Measurements from ENCODE around the gene GAS7.

The GAS7 gene

DNA sequence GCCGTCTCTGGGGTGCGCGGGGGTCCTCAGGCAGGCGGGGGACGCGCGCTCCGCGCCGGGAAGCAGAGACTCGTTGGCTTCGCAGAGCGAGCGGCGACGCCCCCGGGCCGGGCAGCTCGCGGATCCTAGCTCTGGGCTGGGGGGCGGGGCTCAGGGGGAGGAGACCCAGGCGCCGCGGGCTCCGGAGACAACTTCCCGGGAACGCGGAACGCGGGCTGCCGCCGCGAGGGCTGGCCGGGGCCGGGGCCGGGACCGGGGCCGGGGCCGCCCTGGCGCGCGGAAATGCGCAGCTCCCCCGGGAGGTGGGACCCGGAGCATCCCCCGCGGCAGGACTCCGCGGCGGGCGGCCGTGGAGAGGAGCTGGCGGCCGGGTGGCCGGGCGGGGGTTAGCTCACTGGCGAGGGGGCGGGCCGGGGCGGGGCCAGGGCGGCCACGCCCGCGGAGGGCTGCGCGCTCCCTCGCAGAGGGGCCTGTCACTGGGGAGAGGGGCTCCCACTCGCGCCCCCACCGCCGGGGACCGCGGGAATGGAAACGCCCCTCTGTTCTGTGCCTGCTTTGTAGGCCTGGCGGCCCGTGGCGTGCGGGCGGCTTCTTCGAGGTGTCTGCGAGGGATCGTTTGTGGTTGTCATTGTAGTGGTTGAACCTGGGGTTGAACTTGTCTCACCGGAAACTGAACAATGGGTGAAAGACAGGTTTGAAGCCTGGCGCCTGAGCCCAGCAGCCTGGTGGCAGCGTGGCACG, at the start of gene GAS7:
Gene GAS7 (minus strand): TSS at position 98 of the 741 bp plus-strand sequence.
- no peak for DNase-seq

DNA sequence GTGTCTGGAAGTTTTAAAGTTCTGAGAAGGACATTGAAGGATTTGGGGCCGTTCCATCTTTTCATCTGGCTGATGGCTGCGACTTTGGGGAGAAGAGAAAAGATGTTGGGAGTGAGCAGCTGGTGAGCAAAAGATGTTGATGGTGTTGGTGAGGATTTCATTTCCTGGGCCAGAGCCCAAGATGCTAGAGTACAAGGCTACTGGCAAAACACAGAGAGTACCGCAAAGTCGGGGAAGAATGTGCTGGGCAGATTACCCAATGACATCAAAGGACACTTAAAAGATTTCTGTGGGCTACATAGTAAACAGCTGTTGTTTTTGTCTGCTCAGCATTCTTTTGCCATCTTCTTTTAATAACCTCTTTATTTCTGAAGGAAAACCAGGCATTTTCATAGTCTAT, 49.4 kb upstream of the GAS7 start:
- DNase-seq: no peak

DNA sequence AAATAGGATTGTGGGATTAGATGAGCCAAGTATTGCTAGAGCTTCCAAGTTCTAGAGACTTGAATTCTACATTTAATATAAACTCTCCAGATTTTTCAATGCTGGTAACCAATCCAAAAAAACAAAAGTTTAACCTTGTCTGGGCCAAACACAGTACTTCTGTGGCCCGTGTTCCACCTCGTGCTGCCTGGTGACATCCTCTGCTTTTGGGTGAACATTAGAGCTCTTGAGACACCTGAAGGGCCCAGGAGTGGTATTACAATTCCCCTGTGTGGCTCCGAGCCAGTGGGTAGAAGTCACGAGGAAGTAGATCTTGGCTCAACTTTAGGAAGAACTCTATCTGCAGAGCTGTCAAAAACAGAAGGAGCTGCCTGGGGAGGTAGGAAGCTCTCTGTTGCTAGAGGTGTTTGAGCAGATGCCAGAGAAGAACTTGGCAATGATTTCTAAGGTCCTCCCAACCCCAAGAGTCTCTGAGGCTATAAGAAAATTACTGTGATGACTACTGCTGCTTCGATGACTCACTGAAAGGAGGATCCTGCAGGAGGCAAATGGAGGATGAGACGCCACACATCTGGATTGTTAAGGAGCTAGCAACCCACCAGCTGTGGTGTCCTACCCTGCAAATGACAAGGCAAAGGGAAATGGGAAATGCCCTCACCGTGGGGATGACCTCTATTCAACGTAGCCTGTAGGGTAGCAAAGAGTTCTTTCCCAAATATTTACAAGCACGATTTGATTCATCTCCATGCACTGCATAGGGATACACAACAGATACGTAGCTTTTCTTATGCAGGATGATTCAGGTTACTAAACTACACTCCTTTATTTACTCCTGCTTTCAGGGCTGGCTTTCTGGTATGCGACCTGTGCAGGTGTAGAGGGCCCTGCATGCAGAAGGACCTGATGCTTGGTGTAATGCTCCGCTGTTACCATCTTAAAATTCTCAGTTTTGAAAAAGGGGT, 45.8 kb upstream of the GAS7 start:
- no peak for DNase-seq

DNA sequence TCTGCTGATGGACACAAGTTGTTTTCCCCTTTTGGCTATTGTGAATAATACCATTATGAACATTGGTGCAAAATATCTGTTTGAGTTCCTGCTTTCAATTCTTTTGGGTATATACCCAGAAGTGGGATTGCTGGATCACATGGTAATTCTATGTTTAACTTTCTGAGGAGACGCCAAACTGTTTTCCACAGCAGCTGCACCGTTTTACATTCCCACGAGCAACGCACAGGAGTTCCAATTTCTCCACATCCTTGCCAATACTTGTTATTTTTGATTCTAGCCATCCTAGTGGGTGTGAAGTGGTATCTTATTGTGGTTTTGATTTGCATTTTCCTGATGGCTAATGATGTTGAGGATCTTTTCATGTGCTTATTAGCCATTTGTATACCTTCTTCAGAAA, 43.4 kb upstream of the GAS7 start:
- DNase-seq: no peak

DNA sequence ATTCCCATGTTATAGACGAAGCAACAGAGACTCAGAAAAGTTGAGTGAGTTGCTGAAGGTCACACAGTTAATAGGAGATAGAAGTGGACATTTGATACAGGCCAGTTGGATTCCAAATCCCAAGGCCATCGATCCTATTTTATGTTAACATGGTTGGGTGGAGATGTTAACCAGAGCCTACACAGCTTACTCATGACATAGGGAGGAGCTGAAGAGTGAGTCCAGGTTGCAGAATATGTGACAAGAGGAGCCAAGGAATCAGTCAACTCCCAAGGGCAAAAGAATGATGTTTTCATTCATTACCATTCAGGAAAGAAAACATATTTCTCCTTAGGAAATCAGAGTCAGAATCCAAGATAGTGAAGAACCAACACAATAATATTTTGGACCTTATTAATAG, 40.3 kb upstream of the GAS7 start:
- no peak for DNase-seq

DNA sequence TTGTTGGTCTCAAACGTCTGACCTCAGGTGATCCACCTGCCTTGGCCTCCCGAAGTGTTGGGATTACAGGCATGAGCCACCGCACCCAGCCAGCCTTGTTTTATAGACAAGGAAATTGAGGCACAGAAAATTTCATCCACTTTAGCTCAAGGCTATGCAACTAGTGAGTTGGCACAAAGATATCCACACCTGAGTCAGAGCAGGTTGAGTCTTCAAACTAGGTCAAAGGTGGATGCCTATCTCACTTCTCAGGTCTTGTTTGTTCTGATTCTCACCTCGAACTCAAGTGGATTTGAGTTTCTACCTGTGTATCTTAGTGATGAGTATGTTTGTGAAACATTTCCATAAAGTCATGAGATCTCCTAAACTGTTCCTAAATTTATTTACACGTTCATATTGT, 35.6 kb upstream of the GAS7 start:
- DNase-seq: no peak

DNA sequence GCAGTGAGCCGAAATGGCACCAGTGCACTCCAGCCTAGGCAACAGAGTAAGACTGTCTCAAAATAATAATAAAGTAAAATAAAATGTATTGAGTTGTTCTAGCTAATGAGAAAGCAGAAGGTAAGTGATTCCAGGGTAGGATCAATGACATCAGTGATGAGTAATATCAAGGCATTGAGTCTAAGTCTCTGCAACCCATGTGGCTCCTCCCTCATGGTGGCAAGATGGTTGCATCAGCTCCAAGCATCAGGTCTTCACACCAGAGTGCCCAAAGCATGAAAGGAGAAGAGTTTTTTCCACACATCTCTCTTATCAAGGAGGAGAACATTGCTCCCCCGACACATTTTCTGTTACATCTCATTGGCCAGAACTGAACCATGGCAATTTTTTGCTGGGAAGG, 34.8 kb upstream of the GAS7 start:
- DNase-seq: no peak

DNA sequence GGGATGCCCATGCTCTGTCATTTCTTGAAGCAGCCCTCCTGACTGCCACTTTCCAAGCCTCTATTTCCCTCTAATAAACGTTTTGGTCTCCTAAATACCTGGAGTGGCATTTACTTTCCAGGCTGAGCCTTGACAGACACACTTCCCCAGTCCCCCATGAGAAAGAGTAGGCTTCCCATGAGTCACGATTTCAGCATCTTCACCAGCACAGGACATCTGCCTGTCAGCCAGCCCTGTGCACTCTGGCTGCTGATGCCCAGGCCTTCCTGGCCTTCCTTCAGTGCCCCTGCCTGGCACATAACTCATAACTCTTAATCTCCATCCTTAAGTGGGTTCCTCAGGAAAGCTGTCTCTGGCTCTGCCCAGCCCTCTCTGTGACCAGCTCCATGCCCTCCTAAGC, 30.8 kb upstream of the GAS7 start:
- no peak for DNase-seq

DNA sequence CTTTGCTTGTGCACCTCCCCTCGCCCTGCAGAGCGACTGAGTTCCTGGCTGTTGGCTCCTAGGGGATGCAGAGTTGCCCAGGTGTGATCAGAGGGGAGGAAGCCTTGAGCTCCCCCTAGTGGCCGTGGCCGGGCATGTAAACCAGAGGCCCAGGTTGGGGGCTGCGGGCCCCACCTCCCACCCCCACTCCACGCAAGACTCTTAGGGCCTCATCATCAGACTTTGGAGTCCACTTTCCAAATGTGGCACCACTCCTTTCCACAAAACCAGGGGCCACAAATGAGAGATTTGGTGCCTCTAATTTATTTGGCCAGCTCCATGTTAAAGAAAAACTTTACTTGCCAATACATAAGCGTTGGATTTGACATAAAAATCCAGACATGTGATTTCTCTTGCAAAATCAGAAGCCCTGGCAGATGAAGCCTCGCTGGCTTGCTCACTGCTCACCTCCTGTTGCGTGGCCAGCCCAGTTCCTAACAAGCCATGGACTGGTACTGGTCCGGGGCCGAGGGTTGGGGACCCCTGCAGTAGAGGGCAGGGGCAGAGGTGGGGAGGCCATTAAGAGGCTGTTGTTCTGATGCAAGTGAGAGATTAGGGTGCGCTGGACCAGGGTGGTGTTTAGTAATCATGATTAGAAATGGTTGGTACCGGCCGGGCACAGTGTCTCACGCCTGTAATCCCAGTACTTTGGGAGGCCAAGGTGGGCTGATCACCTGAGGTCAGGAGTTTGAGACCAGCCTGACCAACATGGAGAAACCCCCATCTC, 28.7 kb upstream of the GAS7 start:
- no peak for DNase-seq

DNA sequence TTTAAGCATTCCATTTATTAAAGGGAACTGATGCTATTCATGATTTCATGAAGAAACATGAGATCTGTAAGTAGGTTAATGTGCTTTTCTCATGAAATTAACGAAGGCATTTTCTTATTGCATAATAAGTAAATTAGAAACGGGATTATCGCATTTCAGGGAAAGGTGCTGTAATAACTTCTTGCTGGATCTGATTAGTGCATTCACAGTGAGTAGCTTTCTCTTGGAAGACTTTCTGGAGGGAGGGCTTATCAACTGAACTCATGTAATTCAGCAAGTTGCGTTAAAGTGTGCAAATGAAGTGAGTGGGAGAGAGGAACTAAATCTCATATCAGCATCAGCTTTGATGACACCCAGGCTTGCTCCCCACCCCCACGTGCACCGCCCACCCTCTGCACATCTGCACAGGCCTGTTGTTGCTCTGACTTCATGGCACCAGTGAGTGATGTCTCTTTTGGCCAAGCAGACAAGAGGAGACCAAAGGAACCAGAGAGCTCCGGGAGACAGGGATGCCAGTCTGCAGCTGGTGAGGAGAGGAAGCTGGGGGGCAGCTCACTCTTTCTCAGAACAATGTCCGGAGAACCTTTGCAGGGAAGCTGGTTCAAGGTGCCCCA, 26.3 kb upstream of the GAS7 start:
- no peak for DNase-seq

DNA sequence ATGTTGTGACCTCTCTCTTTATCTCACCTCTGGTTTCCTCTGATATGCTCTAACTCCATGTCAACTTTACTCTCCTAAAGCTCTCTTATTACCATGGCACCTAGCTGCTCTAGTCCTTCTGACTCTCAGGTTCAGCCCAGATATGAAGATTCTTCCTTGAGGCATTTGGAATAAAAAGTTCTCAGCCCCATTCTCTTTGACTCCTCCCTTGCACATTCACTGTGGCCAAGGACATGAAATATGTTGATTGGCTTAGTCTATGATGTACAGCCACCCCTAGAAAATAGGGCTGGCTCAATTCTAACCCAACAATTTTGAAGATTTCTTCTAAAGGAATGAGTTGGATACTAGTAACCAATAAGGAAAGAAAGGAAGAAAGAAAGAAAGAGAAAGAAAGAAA, 20.8 kb upstream of the GAS7 start:
- DNase-seq: no peak

DNA sequence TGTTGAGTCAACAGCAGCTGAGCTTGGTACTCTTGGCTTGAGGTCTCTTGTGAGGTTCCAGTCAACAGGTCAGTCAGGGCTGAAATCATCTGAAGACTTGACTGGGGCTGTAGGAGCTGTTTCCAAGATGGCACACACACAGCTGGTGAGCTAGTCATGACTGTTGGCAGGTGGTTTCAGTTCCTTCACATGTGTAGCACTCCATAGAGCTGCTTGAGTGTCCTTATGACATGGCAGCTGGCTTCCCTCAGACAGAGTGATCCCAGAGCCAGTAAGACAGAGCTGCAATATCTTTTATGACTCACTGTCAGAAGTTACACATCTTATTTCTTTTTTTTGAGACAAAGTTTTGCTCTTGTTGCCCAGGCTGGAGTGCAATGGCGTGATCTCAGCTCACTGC, 19.5 kb upstream of the GAS7 start:
- DNase-seq: no peak

DNA sequence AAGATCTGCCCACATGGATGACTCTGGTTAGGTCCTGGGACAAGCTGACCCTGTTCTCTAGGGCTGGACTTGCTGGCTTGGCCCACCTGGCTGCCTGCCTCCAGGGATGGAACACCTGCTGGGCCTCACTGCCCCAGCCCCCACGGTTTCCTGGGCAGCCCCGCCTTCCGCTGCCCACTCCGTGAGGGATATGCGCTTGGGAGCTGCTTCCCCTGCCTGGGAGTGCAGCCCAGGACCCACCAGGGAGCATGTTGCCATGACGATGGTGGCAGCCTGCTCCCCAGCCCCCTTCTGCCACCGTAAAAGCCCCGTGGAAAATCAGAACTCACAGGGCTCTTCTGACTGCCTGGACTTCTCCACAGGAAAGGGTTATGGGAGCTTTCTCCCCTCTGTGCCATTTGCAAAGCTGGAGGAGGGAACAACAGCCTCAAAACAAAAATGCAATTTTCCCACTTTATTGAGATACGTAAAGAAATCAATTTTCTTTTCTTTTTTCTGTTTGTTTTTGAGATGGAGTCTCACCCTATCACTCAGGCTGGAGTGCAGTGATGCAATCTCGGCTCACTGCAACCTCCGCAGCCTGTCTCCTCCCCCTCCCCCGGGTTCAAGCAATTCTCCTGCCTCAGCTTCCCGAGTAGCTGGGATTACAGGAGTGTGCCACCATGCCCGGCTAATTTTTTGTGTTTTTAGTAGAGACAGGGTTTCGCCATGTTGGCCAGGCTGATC, 18.0 kb upstream of the GAS7 start:
- no peak for DNase-seq

DNA sequence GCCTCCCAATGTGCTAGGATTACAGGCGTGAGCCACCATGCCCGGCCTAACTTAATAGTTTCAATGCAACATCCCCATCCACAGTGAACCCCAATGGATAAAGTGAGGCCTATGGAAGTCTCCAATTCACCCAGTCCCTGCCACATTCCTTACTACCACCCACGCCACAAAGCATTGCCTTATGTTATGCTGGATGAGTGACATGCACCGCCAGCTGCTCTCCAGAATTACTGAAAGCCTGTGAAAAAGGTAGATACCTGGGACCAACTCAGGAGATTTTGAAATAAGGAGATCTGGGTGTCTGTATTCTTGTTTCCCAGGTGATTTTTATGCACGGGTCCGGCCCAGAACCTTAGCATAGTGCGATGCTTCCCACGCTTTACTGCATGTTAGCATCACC, 16.9 kb upstream of the GAS7 start:
- DNase-seq: no peak

DNA sequence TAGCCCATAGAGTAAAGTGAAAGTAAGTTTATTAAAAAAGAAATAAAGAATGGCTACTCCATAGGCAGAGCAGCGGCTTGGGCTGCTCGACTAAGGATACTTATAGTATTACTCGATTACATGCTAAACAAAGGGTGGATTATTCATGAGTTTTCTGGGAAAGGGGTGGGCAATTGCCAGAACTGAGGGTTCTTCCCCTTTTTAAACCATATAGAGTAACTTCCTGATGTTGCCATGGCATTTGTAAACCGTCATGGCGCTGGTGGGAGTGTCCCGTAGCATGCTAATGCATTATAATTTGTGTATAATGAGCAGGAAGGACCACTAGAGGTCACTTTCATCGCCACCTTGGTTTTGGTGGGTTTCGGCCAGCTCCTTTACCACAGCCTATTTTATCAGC, 13.3 kb upstream of the GAS7 start:
- DNase-seq: no peak

DNA sequence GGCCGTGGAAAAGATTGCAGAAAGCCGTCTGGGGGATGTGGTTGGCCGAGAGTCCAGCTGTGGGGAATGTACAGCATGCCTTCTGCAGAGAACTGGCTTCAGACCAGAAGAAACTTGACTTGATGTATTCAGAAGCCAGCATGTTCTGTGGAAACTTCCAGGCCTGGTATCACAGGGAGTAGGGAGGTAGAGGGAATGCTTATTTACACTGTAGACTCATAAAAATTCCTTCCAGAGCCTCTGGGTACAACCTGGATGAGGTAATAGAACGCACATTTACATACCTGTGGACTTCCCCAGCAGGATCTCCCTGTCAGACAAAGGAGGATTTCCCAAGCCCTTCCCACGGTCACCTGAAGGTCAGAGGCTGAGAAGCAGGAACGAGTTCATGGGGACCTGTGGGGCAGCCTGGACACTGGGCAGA, 11.8 kb upstream of the GAS7 start:
- no peak for DNase-seq

DNA sequence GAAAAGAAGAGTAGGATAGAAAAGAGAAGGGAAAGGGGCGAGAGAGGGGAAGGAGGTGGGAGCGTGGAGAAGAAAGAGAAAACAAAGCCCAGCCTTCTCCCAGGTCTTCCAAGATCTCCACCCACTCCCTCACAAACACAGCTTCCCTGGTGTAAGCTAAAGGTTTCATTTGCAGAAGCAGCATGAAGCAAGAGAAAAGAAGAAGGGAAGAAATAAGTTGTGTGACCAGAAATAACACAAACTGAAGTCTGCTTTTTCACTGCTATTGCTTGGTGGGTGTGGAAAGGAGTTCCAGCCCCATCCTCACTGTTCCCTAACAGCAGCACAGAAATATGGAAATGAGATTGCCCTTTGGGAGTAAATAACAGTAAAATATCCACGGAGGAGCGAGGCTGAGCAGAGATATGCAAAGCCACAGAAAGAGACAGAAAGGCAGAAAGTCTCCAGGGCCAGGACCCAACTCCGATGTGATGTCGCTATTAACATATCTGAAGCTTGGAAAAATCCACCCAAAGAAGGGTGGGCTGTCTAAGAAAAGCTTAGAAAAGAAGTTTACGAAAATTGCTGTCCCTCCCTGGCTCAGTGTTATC, 10.3 kb upstream of the GAS7 start:
- DNase-seq: no peak

DNA sequence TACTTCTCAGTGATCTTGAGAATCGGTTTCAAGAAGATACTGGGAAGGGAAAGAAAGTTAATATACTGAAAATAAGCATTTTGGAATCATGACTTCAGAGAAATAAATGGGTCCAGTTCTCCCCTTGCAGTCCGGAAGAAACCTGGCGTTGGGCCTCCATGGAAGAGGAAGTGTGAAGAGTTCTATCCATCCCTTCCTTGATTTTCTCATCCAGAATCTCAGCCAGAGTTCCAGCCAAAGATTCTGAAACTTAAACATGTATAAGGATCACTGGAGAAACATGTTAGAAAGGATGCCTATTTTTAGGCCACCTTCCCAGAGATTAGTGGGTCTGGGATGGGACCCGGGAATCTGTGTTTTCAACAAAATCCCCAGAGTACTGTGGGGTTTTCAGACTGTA, 8.7 kb upstream of the GAS7 start:
- no peak for DNase-seq

DNA sequence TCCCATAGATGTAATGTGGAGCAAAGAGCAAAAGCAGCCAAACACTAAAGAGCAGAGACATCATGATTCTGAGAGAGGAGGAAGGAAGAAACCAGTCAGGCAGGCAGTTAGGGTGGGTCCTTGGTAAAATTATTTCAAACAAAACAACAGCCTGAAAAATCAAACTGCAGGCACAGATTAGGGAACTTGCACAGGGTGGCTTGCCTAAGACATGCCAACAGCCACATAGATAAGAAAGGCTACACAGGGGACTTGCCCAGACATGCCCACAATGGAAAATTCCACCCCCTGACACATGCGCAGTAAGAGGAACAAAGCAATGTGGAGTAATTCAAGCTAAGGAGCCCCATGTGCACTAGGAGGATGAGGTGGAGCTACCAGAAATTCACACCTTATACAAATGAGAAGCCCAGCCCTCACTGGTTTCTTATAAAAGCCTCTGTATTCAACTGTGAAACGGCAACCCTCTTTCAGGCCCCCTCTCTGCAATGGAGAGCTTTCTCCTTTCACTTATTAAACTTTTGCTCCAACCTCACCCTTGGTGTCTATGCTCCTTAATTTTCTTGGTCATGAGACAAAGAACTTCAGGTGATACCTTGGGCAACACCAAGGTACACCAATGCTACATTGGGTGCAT, 7.3 kb upstream of the GAS7 start:
- DNase-seq: no peak

DNA sequence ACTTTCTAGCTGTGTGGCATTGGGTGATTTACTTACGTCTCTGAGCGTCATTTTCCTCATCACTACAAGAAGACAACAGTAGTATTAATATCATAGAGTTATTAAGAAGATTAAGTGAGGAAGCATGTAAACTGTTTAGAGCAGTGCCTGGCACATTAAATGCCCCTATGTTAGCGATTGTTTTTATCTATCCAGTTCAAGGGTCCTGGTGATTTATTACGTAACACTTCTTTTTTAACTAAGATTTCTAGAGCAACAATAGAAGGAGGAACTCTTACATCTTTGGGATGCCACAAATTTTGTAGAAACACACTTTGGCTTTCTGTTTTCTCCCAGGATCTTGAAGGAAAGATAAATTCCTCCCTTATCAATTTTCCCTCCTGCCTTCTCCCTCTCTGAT, 3.3 kb upstream of the GAS7 start:
- DNase-seq: no peak

DNA sequence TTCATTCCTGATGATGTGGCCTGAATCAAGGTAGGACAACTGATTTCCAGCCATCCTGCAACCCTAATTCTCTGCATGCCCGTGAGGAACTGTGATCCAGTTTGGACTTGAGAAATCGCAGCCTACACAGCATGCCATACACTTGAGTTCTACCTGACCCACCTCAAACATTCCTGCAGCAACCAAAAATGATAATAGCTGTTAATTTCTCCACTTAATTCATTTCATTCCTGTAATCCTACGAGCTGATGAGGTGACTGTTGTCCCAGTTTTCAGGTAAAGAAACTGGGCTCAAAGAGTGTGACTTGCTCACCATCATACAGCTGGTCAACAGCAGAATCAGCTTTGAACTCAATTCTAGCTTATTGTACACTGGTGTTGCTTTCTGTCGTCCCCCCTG, 2.2 kb upstream of the GAS7 start:
- DNase-seq: no peak

Measured in NCI-H1436 (cell line).